ENCODE data around the gene INKA2.
"Not testable (repeated sequence)": the region's sequence is repeated elsewhere in the genome, so short reads cannot be mapped to it uniquely, and the experiment has no call there.

Gene INKA2

GRCh38 chr1:111750856-111751255 lies 11.7 kb upstream of the INKA2 start:
- DNase-seq (ENCODE audit: low read depth): no peak

- DNase-seq (ENCODE audit: low read depth): no peak
Observed at GRCh38 chr1:111749628-111750027, 10.4 kb upstream of the INKA2 start.

- DNase-seq (ENCODE audit: low read depth): no peak
Observed at GRCh38 chr1:111747947-111748346, 8.8 kb upstream of the INKA2 start.

GRCh38 chr1:111747282-111747734 lies 8.1 kb upstream of the INKA2 start:
- no peak for DNase-seq (ENCODE audit: low read depth)

- no peak for DNase-seq (ENCODE audit: low read depth)
Observed at GRCh38 chr1:111746614-111746999, 7.4 kb upstream of the INKA2 start.

GRCh38 chr1:111745675-111746613 lies 6.7 kb upstream of the INKA2 start:
- DNase-seq (ENCODE audit: low read depth): no peak

- peak; percentile 87 for DNase-seq (ENCODE audit: low read depth)
Observed at GRCh38 chr1:111743679-111744101, 4.5 kb upstream of the INKA2 start.

GRCh38 chr1:111742938-111743549 lies 3.8 kb upstream of the INKA2 start:
- DNase-seq (ENCODE audit: low read depth): no peak

GRCh38 chr1:111742292-111742691 lies 3.1 kb upstream of the INKA2 start:
- DNase-seq (ENCODE audit: low read depth): not testable (repeated sequence)

GRCh38 chr1:111739925-111740765 lies 950 bp upstream of the INKA2 start:
- no peak for DNase-seq (ENCODE audit: low read depth)

GRCh38 chr1:111738436-111739193 lies 580 bp downstream of the INKA2 start:
- DNase-seq (ENCODE audit: low read depth): no peak

GRCh38 chr1:111738133-111738435 lies 1.1 kb downstream of the INKA2 start:
- no peak for DNase-seq (ENCODE audit: low read depth)

- DNase-seq (ENCODE audit: low read depth): no peak
Observed at GRCh38 chr1:111737216-111738132, 1.7 kb downstream of the INKA2 start.

- no peak for DNase-seq (ENCODE audit: low read depth)
Observed at GRCh38 chr1:111736548-111737215, 2.5 kb downstream of the INKA2 start.

- DNase-seq (ENCODE audit: low read depth): no peak
Observed at GRCh38 chr1:111735858-111736544, 3.2 kb downstream of the INKA2 start.

GRCh38 chr1:111735321-111735720 lies 3.9 kb downstream of the INKA2 start:
- DNase-seq (ENCODE audit: low read depth): no peak

GRCh38 chr1:111734856-111735255 lies 4.3 kb downstream of the INKA2 start:
- no peak for DNase-seq (ENCODE audit: low read depth)

- no peak for DNase-seq (ENCODE audit: low read depth)
Observed at GRCh38 chr1:111734426-111734825, 4.8 kb downstream of the INKA2 start.

- no peak for DNase-seq (ENCODE audit: low read depth)
Observed at GRCh38 chr1:111733992-111734341, 5.2 kb downstream of the INKA2 start.
